Measurements from ENCODE around the gene OR6A2.

OR6A2 gene

DNA sequence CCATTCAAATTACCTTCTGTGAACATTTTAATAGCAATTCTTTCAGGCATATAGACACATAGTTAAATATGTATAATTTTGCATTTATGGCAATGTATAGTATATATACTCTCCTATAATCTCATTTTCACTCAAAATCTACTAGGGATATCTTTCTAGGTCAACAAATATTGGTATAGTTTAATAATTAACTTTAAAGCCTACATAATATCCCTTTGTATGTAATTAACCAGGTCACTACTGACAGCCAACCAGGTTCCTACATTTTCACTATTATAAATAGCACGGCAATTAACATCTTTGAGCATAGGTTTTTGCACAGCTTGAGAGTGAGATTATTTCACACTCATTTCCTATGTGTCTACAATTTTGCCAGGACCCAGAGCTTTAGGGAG, 43.5 kb downstream of the OR6A2 start:
- DNase-seq (ENCODE audit: low read depth), result no peak

DNA sequence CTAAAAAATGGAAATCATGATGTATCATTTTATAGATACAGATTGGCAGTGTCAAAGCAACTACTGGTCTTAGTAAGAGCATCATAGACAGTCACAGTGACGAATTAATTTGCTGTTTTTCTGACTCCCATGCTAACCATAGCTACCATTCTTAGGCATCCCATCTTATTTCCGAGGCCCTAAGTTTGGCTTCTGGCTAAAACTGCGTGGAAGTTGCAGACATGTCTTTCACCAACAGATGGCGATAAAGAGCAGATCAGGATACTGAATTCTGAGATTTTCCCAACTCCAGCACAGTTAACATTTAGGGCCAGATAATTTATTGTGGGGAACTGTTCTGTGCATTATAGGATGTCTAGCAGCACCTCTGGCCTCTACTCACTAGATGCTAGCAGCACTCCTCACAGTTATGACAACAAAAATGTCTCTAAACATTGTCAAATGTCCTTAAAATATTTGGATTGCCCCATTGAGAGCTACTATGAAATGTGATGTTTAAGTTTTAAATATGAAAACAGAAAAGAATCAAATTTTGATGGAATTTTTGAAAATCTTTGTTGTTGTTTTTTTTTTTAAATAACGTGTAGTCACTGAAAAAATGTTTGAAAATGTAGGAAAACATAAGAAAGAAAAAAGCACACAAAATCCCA, 44.1 kb downstream of the OR6A2 start:
- no peak for DNase-seq (ENCODE audit: low read depth)

DNA sequence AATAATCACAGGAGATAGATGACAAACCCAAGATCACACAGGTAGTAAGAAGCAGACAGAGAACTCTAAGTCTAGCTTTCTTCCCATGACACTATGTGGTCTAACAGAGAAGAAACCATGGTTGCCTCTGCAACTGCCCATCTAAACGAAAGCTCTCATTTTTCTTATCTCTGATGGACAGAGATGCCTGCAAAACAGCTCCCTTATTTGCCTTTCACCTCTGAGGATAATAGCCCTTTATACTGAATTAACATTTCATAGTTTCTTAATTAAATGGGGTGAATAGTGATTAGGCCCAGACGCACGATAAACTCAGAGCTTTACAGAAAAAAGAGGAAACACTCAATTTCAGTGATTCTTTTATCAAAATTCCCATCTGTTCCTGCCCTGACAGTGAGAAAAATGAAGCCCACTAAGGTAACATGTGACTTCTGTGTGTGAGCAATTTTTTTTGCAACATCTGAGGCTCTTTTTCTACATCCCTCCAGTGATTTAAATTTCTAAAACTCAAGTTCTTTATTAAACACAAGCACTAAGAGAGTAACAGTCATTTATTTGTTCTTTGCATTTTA, 52.3 kb downstream of the OR6A2 start:
- DNase-seq (ENCODE audit: low read depth), result no peak

DNA sequence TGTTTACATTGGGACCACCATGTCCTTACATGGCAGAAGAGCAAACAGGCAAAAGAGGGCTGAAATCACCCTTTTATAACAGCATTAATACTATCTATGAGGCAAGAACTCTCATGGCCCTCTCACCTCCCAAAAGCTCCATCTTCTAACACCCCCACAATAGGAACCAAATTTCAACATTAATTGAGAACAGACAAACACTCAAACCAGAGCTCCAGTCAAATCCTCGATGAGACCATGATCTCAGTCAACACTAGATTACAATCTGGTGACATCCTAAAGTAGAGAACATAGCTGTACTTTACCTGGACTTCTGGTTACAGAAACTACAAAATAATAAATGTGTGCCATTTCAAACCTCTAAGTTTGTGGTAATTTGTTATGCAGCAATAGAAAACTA, 52.9 kb downstream of the OR6A2 start:
- no peak for DNase-seq (ENCODE audit: low read depth)

DNA sequence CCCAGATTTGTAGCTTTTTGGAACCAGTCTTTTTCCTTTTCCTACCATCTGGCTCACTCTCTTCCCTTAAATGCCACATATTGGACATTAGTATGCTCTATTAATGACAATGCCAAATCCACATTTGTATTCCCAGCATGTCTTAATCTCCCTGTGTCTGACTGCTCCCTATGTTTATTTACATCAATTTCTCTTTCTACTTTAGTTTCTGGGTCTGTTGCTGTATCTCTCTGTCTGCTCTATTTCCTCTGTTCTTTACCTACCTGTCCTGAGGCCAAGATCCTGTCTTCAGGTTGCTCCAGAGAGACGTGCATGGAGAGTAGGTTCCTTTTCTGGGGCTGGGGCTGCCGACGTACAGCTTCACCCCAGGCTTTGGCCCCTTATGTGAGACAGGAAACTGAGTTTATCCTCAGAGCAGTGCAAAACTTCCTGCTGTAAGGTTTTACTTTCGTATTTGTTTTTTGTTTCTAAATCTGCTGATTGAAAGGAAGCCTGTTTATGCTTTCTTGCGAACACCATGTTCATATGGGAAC, 53.3 kb downstream of the OR6A2 start:
- DNase-seq (ENCODE audit: low read depth), result no peak

DNA sequence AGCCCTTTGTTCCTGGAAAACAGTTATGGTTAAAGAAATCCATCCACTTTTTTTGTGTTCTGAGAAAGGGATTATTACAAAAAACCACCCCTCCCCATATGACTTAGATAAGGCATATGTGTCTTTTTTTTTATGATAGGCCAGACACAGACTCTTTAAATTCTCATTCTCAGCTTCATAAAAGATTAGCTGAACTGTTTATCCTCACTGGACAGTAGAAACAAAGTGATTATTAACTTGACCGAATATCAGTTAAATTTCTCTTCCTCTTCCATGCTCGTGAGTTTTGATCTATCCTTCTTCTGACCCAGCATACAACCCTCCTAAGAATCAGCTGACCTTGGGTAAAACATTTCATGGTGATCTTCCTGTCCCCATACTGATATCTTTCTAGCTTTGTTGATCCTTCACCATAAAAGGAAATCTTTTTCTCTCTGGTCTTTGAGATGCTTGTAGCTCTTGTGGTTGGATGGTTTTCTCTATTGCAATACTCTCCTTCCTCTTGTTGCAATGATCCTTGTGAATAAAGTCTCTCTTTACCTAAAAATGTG, 53.9 kb downstream of the OR6A2 start:
- no peak for DNase-seq (ENCODE audit: low read depth)

DNA sequence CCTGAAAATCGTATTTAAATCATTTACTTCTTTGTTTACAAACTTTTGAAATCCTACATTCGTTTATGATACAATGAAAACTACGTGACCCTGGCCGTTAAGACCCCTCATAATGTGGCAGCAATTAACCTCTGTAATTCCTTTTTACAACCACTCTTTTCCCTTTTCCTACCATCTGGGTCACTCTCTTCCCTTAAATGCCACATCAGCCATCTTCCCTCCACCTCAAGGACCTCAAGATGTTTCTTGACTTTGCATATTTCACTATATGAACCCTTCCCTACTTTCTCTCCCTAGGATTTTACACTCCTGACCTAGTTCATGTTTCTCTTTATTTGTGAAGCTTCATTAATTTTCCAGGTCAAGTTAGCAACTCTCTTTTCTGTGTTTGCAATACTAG, 54.5 kb downstream of the OR6A2 start:
- no peak for DNase-seq (ENCODE audit: low read depth)

DNA sequence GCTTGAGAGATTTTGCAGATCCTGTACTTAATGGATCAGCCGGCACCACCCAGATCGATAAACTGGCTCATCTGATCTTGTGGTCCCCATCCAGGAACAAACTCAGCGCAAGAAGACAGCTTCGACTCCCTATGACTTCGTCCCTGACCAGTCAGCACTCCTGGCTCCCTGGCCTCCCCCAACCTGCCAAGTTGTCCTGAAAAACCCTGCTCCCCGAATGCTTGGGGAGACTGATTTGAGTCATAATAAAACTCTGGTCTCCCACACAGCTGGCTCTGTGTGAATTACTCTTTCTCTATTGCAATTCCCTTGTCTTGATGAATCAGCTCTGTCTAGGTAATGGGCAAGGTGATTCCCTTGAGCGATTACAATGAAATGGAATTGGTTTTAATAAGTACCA, 57.2 kb downstream of the OR6A2 start:
- DNase-seq (ENCODE audit: low read depth), result no peak

All from GM04504 (cell line).